GM18873 (cell line): ENCODE data around the gene EFNA5.

Experiments used
- ATAC-seq: cut with Tn5 transposase; IDR thresholded peaks from one replicate; pipeline ENCODE4 v1.9.1; 2021; ENCODE audit warnings: mild to moderate bottlenecking, moderate library complexity, moderate number of reproducible peaks; ENCODE audit not compliant: unreplicated experiment, low FRiP score

The EFNA5 gene

DNA sequence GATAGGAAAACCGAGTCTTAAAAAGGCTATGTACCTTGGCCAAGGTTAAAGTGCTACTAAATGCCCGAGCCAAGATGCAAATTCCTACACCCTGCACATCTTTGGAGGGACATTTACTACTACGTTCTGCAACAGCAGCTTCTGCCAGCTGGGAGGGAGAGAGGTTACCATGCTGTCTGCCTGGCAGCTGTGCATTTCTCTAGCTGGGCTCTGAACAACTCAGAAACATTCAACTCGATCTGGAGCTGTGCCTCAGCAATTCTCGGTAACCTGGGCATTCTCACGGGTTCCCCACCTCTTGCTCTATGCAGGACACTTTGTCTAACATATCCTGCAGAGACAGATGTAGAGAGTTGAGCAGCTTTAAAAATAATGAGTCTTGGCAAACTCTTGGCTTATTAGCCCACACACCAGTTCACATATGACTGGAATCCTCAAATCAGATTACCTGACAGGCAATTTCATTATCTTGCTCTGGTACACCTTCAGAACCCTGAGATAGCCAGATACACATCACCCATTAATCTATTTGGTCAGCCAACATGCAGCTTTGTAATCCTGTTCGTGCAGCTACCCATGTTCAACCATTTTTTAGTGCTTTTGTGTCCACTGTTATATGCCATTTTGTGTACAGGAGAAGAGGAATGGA is 115.8 kb downstream of the EFNA5 start:
- no peak for ATAC-seq

DNA sequence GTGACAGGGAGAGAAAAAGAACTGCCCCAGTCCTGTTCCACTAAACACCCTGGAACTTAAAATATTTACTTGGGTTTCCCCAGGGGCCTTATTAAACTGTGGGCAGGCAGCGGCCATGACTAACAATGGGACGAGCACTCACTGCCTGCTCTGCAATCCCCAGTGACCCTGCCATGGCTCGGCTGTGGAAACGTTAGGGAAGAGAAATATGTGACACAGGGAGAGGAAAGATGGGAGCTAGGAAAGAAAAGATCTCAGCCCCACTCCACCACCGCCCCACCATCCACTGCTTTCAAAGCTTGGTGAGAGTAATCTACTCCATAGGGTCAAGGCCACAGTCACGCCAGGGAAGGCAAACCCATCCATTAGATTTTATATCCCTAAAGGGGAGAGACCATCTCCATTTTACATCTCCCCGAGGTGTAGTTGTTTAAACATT is 117.6 kb downstream of the EFNA5 start:
- no peak for ATAC-seq

DNA sequence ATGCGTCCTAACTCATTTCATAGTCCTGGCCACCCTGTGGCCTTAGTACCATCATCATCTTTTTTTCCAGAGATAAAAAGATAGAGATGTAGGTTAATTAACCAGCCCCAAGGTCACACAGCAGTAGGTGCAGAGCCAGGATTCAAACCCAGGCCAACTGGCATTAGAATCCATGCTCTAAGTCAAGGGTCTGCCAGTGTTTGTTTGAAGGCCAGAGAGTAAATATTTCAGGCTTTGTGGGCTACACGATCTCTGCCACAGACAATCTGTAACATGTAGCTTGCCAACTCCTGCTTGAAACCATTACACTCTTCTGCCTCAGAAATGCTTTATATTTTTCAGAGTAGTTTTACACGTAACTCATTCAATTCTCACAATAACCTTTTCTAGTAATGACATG is 119.6 kb downstream of the EFNA5 start:
- ATAC-seq = no peak

DNA sequence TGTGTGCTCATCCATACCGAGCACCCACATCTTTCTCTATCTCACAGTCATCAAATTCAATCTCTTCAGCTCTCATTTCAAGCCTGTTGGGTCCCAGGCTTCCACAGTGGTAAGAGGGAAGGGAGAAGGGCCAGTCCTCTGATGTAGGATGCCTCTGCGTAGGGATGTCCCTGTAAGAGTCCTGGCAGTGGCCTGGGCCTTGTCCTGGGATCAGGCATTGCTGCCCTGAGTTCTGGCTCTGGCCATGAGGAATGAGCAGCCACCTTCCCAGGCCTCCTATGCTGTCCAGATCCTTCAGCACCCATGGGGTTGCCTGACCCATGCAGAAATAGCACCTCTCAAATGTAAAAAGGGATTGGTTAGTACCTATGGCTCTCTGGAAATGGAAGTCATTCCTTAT is 121.2 kb downstream of the EFNA5 start:
- ATAC-seq = no peak

DNA sequence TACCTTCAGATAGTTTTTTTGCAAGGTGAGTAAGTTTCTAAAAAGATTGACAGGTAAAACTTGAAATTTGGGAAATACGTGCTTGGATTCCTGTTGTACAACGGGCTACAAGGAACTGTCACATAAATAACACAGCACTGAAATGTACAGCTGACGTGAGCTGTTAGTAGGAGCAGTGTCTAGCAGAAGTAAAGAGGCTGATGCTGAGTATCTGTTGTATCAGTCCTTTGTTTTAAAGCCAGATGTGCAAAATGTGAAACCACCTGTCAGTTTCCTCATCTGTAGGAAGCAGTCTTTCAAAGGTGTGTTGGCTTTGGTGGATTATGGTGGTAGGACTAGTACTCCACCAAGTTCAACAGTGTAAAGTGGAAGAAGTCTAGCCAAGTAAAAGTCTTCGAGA is 122.3 kb downstream of the EFNA5 start:
- ATAC-seq = no peak

DNA sequence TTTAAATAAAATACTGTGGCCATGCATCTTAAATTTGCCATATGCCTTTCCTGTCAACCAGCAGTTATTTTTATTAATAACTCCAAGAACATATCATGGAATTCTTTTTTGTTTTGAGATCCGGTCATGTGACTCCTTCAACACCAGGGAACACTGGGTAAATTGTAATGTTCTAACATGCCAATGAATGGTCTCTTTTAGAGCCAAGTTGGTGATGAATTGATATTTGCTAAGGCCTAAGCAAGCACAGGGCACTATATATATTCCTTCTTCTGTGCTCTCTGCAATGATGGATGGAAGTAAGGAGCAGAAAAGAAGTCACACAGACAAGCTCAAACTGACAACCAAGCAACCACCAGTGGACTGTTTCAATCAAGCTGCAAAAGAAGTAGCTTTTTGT is 124.0 kb downstream of the EFNA5 start:
- ATAC-seq = no peak

DNA sequence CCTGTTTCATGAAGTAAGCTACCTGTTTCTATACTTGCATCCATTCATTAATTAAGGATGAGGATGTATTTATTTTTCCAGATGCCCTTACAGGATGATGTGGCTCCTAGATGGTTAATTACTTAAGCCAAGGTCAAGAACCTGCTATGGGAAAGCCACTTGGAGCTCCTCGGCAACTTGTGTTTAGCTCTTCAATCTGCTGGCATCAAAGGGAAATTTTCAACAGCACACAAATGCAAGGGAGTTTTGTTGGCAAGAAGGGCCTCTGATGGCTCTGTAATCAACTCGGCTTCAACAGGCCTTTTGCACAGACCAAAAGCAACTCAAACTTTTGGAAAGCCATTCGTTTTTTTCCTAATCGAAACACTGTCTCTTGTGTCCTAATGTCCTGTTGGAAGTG is 125.3 kb downstream of the EFNA5 start:
- no peak for ATAC-seq

DNA sequence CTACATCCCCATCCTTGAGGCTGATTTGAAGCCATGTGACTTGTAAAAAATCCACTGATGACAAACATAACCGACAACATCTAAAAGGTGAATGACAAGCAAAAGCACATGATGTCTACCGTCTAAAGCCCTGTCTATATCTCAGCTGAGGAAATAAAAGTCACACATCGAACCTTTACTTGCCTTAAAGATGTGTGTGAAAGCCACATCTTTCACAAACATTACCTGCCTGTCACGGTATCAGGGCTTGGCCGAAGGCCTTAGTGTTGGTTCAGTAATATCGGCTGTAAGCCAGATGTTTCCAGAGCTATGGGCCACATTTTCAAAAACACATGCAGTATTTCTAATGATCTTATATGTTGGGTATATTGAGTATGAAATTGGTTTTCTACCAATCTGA is 125.8 kb downstream of the EFNA5 start:
- ATAC-seq = no peak

DNA sequence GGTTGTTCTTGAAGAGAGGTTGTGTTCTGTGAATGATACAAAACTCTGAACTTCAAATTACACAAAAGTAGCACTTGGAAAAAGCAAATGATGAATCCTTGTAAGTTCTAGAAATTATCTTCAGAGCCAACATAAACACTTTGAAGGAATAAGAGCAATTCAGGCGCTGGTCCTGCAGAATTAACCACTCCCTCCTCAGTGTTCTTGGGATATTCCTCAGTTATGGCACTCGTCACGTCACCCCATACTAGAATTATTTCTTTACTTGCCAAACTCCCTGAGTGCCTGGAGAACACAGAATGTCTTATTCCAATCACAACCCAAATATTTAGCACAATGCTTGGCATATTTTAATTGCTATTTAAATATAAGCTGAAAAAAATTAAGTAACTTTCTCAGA is 126.3 kb downstream of the EFNA5 start:
- no peak for ATAC-seq

DNA sequence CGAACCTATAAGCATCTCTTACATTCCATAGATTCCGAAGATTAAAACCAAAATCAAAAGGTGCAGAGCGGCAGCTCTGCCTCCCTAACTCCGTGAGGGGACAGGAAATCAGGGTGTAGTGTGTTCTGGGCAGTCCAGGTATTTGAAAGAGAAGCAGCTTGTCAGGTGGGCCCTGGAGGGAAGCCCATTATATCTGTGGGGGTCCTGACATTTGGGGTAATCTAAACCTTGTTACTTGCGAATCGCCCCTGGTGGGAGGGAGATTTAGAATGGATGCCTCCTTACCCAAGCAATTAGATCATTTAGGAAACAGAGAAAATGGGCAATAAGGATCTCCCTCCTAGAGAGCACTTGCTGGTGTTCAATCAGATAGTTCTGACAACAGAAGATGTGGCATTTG is 126.9 kb downstream of the EFNA5 start:
- ATAC-seq = no peak

DNA sequence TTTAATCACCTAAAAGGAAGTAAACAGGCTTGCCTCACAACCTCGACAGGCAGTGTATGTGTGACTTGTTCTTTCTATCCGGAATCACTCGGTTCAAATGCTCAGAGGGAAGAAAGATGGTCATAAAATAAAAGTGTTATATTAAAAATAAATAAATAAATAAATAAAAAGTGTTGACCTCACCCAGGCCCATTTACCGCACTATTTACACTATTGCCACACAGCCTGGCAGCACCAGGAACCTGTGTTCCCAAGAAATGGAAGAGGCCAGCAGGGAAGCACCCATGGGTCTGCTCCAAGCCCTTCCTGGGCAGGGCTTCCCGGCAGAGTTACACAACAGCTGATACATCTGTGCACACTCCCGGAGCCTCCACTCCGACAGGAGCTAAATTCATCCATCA is 127.9 kb downstream of the EFNA5 start:
- ATAC-seq = no peak

DNA sequence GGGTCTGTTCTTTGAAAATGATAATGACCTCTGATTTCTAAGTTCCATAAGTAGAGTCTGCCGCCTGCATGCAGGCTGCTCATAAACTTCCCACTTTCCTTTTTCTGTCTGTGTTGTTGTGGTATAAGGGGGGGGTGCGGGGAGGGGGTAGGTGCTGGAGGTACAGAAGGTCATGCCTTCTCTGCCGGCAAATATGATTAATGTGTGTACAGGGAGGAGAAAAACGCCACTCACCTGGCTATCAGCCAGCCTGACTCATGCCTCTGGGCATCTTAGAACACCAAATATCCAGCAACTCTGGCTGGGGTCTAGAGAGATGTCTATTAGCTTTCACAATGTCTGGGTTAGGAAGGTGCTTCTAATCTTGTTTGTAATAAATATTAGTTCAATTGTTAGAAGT is 128.3 kb downstream of the EFNA5 start:
- ATAC-seq = no peak

DNA sequence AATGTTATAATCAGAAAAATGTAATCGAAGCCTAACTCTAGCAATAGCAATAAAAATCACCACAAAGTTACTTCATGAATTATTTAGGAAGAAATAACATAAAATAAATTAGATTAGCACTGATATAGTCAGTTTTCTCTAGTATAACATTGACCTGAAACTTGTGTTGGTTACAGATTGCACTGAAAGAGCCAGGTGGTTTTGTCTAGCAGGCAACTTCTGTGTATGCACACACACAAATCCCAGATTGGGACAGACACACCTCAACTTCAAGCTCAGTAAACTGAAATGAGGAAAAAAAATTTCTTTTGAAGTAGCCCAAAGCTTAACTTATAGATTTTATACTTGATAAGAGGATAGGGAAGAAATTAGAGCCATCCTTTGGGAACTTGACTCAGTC is 129.3 kb downstream of the EFNA5 start:
- ATAC-seq = no peak

DNA sequence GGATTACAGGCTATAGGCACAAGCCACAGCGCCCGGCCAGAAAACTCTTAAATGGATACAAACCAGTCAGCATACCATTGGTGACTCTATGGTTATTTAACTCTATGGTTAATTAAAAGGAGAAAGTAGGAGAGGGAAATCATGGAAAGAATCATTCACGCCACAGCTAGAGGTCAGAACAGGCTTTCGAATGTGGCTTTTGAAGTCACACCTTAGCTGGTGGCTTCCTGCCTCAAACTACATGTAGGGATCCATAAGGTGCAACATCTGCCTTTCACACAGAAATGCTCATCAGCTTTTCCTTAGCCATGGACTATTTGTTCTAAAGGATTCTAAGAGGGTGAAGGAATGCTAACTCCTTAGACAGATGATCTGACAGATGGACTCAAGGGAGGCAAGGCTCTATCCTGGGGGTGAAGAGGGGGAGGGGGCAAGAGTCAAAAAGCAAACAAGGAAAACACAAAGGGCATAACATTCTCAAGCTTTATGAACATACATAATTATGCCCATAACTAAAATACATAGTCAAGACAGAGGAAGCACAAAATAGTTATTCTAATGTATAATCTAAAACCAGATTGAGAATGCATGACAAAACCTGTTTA is 130.9 kb downstream of the EFNA5 start:
- ATAC-seq = no peak

DNA sequence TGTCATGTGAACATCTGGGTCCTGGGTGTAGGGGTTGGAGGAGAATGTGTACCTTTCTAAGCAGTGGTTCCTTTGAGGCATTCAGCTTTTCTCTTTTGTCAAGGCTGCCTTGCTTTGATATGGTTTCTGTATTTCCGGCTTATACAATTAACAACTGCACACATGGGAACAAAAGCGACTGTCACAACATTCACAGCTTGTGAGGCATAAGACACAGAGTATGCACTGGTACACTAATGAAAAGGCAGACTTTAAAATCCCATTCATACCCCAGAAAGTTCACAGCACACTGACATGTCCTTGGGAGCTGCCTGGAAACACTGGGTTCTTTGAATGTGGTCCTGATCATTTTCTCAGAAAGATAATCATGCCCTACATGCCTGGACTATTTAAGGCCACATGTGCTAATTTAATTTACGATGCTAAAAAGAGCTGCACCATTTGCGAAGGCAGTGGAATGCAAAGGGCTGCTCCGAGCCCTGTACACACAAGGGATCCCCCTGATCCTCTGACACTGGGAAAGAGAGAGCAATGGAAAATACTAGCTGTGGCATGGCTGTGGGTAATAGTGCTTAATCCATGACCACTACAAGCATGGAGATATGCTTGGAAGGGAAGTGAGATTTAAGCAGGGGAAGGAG is 131.8 kb downstream of the EFNA5 start:
- ATAC-seq = no peak

DNA sequence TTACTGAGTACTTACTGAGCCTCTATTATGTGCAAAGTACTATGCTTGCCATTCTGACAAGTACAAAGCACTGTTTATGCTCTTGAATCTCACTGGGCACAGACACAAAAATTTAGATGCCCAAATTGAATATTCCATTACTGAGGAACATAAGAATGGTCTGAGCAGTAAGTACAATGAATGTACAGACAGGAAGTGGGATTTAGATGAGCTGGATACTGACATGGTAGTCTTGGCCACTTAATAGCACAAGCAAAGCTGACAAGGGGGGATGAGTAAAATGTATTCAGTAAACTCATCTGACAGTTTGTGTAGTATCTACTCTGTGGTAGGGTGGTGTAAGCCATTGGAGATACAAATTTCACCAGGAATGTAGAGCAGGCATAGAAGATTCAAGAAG is 132.4 kb downstream of the EFNA5 start:
- ATAC-seq = no peak

DNA sequence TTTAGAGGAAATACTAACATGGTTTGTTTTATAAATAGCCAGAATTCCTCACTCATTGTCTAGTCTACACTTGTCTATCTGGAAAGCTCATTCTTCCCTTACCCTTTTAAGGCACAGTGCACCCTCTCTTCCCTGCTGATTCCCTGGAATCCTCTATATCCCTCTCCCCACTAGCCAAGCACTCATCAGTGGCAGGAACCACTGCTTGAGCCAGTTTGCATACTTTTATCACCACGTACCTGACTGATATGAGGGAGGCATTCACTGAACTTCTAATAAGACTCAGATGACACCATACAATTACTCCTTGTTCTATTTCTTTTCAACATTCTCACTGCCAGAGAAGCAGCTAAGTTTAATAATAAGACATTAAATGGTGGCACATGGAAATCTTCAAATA is 134.9 kb downstream of the EFNA5 start:
- ATAC-seq = no peak

DNA sequence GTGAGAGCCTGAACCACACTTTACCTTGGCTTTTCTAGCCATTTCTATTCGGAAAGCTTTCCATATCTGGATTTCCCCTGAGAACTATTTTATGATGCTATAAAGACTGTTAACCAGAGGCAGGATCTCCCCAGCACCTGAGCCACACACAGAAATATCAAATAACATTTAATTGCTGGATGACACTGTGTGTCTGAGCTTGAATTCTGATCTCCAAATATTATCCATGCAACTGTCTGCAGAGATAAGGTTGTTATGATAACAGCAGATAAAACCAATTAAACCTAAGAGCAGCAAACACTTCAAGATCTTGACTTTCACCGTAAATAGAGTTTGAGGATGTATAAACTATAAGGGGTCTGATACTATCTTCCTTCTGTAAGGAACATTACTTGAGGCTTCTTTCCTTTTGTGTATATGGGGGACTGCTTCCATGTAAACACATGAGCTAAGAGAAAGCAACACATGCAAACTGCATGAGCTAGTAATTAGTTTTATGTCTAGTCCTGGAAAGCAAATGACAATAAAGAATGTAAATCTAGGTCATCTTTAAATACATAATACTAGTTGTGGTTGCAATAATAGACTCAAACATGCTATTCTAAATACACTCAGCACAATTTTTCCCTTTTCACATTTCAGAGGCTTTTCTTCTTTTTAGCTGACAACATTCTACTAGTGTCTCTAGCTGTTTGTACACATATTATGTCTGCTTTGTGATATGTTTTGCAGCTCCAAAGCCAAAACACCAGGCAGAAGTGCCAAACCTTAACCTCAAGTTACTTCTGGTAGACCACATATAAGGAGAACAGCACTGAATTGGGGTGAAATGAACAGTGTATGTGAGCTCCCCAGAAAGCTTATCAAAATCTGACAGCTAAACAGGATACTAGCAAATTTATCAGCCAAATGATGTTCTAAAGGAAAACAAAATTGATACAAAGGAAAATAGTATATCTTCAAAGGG is 136.5 kb downstream of the EFNA5 start:
- ATAC-seq = no peak

DNA sequence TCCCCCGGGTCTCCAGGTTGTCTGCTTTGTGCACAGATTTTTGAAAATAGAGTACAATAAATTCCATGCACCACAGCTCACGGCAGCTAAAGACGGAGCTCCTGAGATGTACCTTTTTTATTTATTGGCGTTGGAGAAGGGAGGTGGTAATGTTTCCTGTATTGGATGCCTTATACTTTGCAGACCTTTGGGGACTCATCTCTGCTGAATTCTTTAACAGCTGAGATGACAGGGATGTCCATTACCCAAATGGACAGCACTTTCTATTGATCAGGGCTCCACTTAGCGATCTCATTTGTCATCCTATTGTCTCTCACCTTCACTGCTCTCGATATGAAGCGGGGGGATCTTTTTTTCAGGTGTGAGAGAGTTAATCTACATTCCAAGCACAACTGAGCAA is 137.8 kb downstream of the EFNA5 start:
- ATAC-seq = no peak

DNA sequence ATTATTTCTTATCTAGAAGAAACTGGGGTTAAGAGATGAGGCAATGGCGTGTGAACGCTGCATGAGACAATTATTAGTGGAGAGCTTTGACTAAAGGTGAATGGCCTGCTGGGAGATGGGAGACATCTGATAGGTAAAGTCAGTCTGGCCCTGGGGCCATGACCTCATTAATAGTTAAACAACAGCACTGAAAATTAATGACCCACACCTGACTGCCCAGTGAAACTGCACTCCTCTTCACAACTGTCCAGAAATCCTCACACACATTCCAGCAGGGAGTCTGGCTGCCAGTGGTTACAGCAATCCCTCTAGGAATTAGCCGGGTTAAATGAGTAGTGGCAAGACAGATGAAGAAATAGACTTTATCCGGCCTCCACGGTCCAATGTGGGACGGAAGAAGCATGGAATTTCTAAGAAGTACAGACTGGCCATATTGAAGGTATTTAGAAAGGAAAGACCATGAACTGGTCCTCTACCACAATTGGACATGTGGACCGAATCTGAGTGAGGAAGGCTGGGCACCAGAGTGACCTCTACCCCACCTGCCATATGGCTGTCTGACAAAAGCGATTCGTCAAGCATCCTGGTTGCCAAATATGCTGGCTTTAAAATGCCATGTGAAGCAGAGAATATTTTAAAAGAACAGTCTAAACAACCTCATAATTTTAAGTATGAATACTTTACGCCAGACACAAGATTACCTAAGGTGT is 138.4 kb downstream of the EFNA5 start:
- ATAC-seq = no peak
